Left colon (tissue), 2 donors: ENCODE results near the gene PIGQ. TPM values are rescaled to one million over a fixed set of nuclear protein-coding genes. Genes with fewer than 3 reads are reported as not detected.

Experiments
- ATAC-seq: fragments of 200-7000 bp; cut with Tn5 transposase; one replicate; pipeline ENCODE4 v1.9.1; 2020; ENCODE audit warnings: mild to moderate bottlenecking, moderate library complexity
- DNase-seq, 2 donors: peaks; one replicate each; pipeline ENCODE4 v3.0.0-alpha.2; 2020
- intact Hi-C, 2 donors: fragments of 100-400 bp; cut with DNase I in 1 of 2; cut with micrococcal nuclease in 1 of 2; formaldehyde crosslinking; loops; one replicate each; pipeline versions ENCODE4 v1.11.2 to v1.14.0; 2022; cut with DNase I, micrococcal nuclease
- microRNA-seq, 2 donors: library from miRNA; unstranded; fragments of <30 nt; microRNA quantifications; one replicate each; pipeline versions ENCODE4 v1.1.0 to v1.2.0, GENCODE V29; 2020
- total RNA-seq, 2 donors: library from RNA; stranded (reverse); fragmentation: NEBNext Ultra II Directional; extraction: Animal tissue kit (Norgen Biotek cat#: 25700); gene quantifications; one replicate each; pipeline ENCODE4 v1.2.1, GENCODE V29; 2021
- donor health status: DM: no; HTN: no; CAD: no.
- donor health status: DM: yes; HTN: yes; CAD: no.

PIGQ gene
- total RNA-seq, 2 donors from 2014 or later = 37.6 to 39.5 TPM

GRCh38 chr16:630815-631405, 61.1 kb downstream of the PIGQ start, which contains the start of gene WFIKKN1:
TSS of gene WFIKKN1 (plus strand) at chr16:630985. CDS start at chr16:631254, 269 bp downstream.
- intact Hi-C loops = no loop called here
- DNase-seq = peak in 1 of 2 donors; percentile 68
- peak; percentile 51 for ATAC-seq

GRCh38 chr16:631808-632358, 62.1 kb downstream of the PIGQ start:
- intact Hi-C loops = no loop called here
- no peak for ATAC-seq

GRCh38 chr16:632486-633335, 62.9 kb downstream of the PIGQ start:
- intact Hi-C loops = no loop called here
- ATAC-seq = no peak
- no peak for DNase-seq

More at GRCh38 chr16:631808-632358, 62.1 kb downstream of the PIGQ start:
- DNase-seq = no peak

- ATAC-seq (no peak), DNase-seq (no peak)
- intact Hi-C loops = no loop called here
These were observed 63.7 kb downstream of the PIGQ start for GRCh38 chr16:633336-634050.

Small RNA genes within 50 kb of the gene (microRNA-seq; reads per million reads assigned to microRNA genes)
- gene MIR3176 (2.7 to 6.8 reads per million in 2 donors), gene MIR5587 (0 reads per million in 2 donors)

Other genes starting within 250 kb of the PIGQ start
- 10 to 100 TPM; 32.8 to 38.4 TPM for gene AXIN1, start 217.2 kb upstream of the PIGQ start, total RNA-seq
- 10 to 100 TPM; 47.7 to 48.2 TPM for gene MRPL28, start 199.4 kb upstream of the PIGQ start, total RNA-seq
- gene PGAP6, start 188.0 kb upstream of the PIGQ start, total RNA-seq = 100 to 1,000 TPM; 116 to 130 TPM
- 10 to 100 TPM; 38.4 to 39.1 TPM for gene NME4, start 172.8 kb upstream of the PIGQ start, total RNA-seq
- 10 to 100 TPM; 60.6 to 61.8 TPM for gene DECR2, start 168.1 kb upstream of the PIGQ start, total RNA-seq
- 10 to 100 TPM; 21.2 to 23.2 TPM for gene RAB11FIP3, start 144.3 kb upstream of the PIGQ start, total RNA-seq
- gene CAPN15, start 42.3 kb upstream of the PIGQ start, total RNA-seq = 100 to 1,000 TPM in 1 of 2 donors, 10 to 100 TPM in 1; 98.8 to 102 TPM
- not detected for gene PRR35, start 9.6 kb upstream of the PIGQ start, total RNA-seq
- under 1 TPM in 1 of 2 donors, not detected in 1; 0.36 TPM for gene NHLRC4, start 3.0 kb upstream of the PIGQ start, total RNA-seq
- gene RAB40C, start 20.1 kb downstream of the PIGQ start, total RNA-seq = 10 to 100 TPM; 38.2 to 43.4 TPM
- gene WFIKKN1, start 61.0 kb downstream of the PIGQ start, total RNA-seq = 1 to 10 TPM in 1 of 2 donors, under 1 TPM in 1; 0.64 to 3.6 TPM
- gene METTL26, start 66.3 kb downstream of the PIGQ start, total RNA-seq = 10 to 100 TPM; 42.0 to 52.0 TPM
- gene MCRIP2, start 71.9 kb downstream of the PIGQ start, total RNA-seq = 100 to 1,000 TPM in 1 of 2 donors, 10 to 100 TPM in 1; 98.5 to 161 TPM
- 10 to 100 TPM; 28.3 to 57.6 TPM for gene WDR90, start 79.4 kb downstream of the PIGQ start, total RNA-seq
- 100 to 1,000 TPM; 118 to 158 TPM for gene RHOT2, start 98.2 kb downstream of the PIGQ start, total RNA-seq
- 1 to 10 TPM; 4.4 to 5.3 TPM for gene RHBDL1, start 105.7 kb downstream of the PIGQ start, total RNA-seq
- gene STUB1, start 110.4 kb downstream of the PIGQ start, total RNA-seq = 100 to 1,000 TPM in 1 of 2 donors, 10 to 100 TPM in 1; 86.6 to 105 TPM
- 10 to 100 TPM; 41.6 to 49.2 TPM for gene JMJD8, start 114.4 kb downstream of the PIGQ start, total RNA-seq
- 10 to 100 TPM in 1 of 2 donors, 1 to 10 TPM in 1; 9.5 to 10.6 TPM for gene WDR24, start 120.4 kb downstream of the PIGQ start, total RNA-seq
- gene FBXL16, start 135.8 kb downstream of the PIGQ start, total RNA-seq = 1 to 10 TPM; 1.2 to 3.1 TPM
- gene METRN, start 145.2 kb downstream of the PIGQ start, total RNA-seq = 10 to 100 TPM; 21.7 to 37.8 TPM
- gene ANTKMT, start 151.2 kb downstream of the PIGQ start, total RNA-seq = 10 to 100 TPM; 47.2 to 48.6 TPM
- under 1 TPM; 0.75 to 0.95 TPM for gene CCDC78, start 156.5 kb downstream of the PIGQ start, total RNA-seq
- gene HAGHL, start 157.1 kb downstream of the PIGQ start, total RNA-seq = 1 to 10 TPM; 2.0 to 3.3 TPM
- gene CIAO3, start 171.0 kb downstream of the PIGQ start, total RNA-seq = 10 to 100 TPM; 36.0 to 50.2 TPM
- 1 to 10 TPM; 6.4 to 7.0 TPM for gene MSLN, start 190.8 kb downstream of the PIGQ start, total RNA-seq
- 10 to 100 TPM; 21.3 to 24.1 TPM for gene RPUSD1, start 218.4 kb downstream of the PIGQ start, total RNA-seq
- 10 to 100 TPM in 1 of 2 donors, 1 to 10 TPM in 1; 9.5 to 20.3 TPM for gene CHTF18, start 218.7 kb downstream of the PIGQ start, total RNA-seq
- gene GNG13, start 230.8 kb downstream of the PIGQ start, total RNA-seq = under 1 TPM; 0.40 to 0.53 TPM